RPMI7951 (cell line): Measurements from ENCODE around the gene SLC22A6. TPM values are rescaled to one million over a fixed set of nuclear protein-coding genes. Genes with fewer than 3 reads are reported as not detected.
"Not testable (repeated sequence)": the region's sequence is repeated elsewhere in the genome, so short reads cannot be mapped to it uniquely, and the experiment has no call there.

Experiments
- DNase-seq: peaks from one replicate; pipeline ENCODE4 v3.0.0-alpha.2; 2012; ENCODE audit warnings: low read depth
- total RNA-seq: library from RNA; depleted of rRNA; stranded (reverse); fragments of >200 nt; shearing (Covaris generic); gene quantifications from 2 replicates; pipeline ENCODE4 v1.2.3, GENCODE V29; 2014

The SLC22A6 gene
- total RNA-seq, 1 experiment from 2014 or later: not detected

DNA sequence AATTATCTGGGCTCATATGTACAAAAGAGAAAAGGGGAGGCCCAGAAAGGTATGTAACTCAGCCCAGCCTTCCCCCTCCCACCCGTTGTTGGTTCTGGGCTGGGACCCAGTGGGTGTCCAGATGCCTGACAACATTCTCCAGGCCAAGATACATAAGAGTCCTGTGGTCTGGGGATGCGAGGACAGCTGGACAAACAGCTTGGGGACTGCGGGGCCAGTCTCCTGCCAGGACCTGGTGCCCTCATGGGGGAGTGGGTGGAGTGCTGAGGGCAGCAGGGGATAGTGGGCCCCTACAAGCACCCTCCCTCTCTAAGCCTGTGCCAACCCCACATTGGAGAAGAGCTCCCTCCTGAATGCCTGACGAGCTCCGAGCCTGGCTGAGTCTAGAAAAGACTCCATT lies 3.5 kb upstream of the SLC22A6 start:
- DNase-seq: no peak

DNA sequence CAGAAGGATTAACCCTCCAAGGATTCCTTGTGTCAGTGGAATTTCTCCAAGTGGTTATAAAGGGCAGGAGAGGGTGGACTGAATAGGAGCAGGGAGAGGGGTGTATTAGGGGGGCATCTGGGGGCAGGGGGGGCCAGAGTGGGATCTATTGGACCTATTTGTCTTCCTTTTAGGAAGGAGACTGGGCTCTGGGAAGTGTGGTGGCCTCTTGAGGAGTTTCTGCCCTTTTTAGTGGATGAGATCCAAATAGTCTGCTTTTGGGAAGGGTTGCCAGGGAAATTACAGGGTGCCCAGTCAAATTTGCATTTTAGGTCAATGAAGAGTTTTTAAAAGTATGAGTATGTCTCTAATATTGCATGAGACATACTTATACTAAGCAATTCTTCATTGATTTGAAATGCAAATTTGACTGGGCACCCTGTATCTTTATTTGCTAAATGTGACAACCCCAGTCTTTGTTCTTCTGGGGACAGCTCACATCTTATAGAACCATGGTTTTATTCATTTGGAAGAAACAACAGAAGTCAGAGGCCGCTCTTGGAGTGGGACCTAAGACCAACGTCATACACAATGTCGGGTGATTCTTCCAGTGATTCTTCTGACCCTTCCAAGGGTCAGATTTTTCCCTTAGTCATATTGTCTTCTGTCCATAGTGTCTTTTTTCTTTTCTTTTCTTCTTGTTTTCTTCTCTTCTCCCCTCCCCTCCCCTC lies 429 bp upstream of the SLC22A6 start:
- DNase-seq: no peak

GRCh38 chr11:62983536-62984199 lies 1.1 kb downstream of the SLC22A6 start:
- DNase-seq: no peak

DNA sequence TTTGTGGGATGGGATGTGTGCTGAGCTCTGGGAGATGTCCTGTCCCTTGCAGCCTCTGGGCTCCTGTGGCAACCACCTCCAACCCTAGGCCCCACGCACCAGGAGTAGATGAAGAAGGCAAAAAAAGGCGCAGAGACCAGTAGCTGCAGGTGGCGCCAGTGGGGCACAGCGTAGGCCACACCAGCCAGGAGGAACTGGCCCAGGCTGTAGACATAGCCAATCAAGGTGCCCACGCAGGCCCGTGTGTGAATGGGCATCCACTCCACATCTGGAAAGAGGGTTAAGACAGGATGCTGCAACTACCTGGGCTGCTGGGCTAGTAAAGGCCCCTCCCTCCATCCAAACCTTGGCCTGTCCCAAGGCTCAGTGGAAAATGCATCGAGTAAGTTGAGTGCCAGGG lies 3.0 kb downstream of the SLC22A6 start:
- DNase-seq: no peak

DNA sequence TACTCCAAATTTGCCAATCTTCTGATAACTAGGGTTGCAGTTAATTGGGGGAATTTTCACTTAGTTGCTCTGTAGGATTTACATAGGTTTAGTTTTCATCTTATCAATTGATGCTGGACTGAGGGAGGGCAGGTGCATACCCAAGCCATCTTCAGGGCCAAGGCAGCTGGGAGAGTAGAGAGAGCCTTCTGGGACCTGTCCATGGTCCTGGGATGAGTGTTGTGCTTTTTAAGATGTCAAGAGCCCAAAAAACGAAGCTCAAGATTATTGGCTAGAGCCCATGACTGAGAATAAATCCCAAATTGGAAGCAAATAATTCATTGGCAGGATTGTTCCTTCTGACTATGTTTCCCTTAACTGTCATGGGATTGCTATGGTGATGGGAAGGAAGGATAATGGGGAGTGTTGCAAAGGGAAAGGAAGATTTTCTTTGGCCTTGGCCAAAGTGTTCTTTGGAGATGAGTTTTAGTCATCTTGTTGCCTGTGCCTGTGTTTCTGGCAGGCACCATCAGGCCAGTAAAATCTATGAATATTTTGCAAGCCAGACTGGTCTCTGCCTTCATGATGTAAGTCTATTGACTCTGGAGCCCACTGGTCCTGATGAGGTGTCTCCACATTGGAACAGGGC lies 4.5 kb downstream of the SLC22A6 start:
- DNase-seq: no peak

DNA sequence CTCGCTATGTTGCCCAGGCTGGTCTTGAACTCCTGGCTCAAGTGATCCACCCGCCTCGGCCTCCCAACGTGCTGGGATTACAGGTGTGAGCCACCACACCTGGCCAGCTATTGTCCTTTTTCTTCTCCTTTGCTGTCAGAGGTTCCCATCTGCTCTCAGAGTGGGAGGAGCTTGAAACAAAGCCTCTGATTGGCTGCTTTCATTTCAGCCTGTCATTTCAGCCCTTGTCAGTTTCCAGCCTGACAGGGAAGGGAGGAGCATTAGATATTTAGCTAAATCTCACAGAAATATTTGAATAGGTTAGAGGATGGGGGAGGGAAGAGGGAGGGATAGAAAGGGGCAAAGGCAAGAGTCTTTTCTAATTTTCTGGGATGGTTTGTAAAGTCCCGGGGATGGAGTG lies 8.7 kb downstream of the SLC22A6 start:
- DNase-seq: no peak

- peak; percentile 14 for DNase-seq
Observed at GRCh38 chr11:62974848-62975522, 9.8 kb downstream of the SLC22A6 start.

GRCh38 chr11:62965574-62965973 lies 19.2 kb downstream of the SLC22A6 start:
- no peak for DNase-seq

DNA sequence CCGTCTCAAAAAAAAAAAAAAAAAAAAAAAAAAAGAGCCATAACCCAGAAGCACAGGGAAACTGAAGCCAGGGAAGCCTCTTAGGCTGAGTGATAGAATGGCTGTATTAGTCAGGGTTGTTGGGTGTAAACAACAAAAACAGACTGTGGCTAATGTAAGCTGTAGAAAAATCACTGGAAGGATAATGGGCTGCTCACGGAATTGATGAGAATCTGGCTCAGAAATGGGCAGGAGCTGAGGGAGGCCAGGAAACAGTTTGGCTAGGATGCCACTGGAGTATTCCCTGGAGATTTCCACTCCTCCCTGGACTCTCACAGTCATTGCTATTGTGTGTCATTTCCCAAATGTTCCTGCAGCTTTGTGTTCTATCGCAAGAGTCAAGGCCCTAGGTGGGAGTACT lies 22.4 kb downstream of the SLC22A6 start:
- DNase-seq: no peak

- no peak for DNase-seq
Observed at GRCh38 chr11:62961017-62961570, 23.7 kb downstream of the SLC22A6 start.

DNA sequence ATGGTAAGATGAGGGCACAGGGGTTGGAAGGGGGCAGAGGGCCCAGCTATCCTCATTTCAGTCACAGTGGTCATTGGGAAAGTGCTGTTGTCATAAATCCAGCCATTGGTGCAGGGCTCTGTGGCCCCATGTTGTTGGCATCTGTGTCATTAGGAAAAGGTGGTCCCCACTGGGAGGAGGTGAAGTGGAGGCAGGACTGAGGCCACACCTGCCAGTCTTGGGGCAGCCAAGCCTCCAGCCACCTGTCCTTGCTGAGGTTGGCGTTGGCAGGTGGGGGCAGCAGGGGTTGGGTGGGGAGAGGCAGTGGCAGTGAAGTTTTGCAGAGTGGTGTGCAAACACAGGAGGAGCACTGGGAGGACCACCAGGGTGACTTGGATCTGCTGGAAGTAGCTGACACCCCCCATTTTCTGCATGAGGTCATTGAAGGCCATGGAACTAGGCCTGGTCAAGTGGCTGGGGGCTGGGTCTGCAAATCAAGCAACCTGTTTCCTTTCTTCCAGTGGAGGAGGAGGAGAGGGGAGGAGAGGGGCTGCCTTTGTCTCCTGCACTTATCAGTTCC lies 25.3 kb downstream of the SLC22A6 start:
- DNase-seq: no peak

DNA sequence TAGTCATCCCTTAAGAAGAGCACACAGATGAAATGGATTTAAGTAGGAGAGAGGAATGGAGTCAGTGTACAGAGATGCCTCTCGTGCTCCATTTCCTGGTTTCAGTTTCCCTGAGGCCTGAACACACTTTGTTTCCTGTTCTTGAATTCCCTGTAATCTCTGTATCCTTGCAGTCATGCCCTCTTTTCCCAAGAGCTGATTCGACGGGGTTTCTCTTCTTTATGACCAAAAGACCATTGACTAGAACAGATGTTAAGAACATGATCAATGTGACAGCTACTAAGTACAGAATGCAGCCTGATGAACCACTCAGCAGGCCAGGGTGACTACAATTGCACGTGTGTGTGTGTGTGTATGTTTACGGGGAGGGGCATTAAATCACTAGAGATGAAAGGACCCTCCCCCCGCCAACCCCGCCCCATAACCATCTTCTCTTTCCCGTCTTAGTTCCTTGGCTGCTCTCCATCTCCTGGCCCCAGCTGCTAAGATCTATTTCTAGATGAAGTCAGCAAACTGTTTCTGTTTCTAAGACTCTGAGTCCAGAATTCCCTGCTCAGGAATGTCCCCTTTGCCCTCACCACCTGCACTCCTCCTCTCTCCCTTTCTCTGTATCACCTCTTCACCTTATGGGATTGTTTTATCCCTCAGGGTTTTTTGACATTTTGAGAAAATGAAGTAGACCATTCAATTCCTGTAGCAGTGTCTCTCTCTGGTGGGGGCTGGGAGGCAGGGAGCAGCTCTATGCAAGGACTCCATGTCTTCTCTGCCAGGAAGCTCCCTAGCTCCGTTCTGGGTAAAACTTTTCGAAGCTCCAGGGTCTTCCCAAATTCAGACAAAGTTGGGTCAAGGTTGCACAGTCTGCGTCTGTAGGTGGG lies 26.0 kb downstream of the SLC22A6 start:
- peak; percentile 39 for DNase-seq

- DNase-seq: no peak
Observed at GRCh38 chr11:62957147-62957546, 27.6 kb downstream of the SLC22A6 start.

DNA sequence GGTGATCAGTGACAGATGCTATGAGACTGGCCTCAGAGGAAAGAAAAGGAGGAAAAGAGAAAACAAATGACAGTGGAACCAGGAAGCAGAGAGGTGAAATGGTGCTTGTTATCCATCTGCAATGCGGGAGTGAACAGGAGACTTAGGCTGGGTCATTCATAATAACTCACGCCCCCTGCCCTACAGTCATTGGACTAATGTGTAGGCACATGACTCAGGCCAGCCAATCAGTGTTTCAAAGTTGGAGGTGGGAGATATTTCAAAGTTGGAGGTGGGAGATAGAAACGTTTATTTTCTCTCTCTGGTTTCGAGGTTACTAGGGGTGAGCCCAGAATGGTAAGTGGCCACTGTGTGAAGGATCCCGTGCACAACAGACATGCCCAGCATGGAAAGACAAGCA lies 30.3 kb downstream of the SLC22A6 start:
- no peak for DNase-seq

- no peak for DNase-seq
Observed at GRCh38 chr11:62953811-62954210, 31.0 kb downstream of the SLC22A6 start.

- no peak for DNase-seq
Observed at GRCh38 chr11:62948765-62949320, 35.9 kb downstream of the SLC22A6 start.

GRCh38 chr11:62945538-62945937 lies 39.2 kb downstream of the SLC22A6 start:
- DNase-seq: not testable (repeated sequence)

DNA sequence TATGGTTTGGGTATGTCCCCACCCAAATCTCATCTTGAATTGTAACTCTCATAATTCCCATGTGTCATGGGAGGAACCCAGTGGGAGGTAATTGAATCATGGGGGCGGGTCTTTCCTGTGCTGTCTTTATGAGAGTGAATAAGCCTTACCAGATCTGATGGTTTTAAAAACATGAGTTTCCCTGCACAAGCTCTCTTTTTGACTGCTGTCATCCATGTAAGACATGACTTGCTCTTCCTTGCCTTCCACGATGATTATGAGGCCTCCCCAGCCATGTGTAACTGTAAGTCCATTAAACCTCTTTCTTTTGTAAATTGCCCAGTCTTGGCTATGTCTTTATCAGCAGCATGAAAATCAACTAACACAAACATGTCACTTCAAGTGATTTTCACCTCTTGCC lies 47.2 kb downstream of the SLC22A6 start:
- not testable (repeated sequence) for DNase-seq

GRCh38 chr11:62934496-62934785 lies 50.3 kb downstream of the SLC22A6 start:
- no peak for DNase-seq

DNA sequence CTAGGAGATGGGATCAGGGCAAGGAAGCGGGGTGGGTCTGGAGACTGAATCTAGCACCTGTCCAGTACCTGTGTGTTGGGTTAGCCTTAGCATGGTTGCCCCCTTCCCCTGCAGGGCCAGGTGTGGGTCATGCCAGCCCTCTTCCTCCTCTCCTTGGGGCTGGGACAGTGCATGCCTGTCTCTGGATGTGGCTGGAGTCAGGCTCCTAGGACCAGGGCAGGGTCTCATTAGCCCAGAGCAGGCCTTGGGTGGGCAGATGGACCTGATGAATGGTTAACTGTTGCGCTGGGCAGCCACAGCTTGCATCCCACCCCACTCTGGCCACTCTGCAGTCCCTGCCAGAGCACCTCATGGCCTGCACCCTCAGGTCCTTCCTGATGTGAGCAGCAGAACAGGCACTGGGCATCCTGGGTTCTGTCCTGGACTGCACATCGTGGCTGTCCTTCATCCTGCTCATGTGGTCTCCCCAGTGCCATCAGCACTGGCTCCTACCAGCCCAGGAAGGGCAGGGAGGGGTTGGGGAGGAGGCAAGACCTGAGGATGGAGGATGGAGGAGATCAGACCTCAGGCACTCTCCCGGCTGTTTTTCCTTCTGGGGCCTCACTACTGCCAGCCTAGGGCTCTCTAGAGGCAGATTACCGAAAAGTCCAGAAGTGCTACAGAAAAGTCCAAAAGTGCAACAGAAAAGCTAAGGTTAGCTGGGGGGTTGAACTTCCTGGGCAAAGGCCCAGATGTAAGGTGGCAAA lies 50.8 kb downstream of the SLC22A6 start:
- no peak for DNase-seq
